ENCODE data around the gene B3GAT3.
A peak's percentile ranks its signal among the peaks of the same experiment; 100 is the strongest.

Gene B3GAT3

DNA sequence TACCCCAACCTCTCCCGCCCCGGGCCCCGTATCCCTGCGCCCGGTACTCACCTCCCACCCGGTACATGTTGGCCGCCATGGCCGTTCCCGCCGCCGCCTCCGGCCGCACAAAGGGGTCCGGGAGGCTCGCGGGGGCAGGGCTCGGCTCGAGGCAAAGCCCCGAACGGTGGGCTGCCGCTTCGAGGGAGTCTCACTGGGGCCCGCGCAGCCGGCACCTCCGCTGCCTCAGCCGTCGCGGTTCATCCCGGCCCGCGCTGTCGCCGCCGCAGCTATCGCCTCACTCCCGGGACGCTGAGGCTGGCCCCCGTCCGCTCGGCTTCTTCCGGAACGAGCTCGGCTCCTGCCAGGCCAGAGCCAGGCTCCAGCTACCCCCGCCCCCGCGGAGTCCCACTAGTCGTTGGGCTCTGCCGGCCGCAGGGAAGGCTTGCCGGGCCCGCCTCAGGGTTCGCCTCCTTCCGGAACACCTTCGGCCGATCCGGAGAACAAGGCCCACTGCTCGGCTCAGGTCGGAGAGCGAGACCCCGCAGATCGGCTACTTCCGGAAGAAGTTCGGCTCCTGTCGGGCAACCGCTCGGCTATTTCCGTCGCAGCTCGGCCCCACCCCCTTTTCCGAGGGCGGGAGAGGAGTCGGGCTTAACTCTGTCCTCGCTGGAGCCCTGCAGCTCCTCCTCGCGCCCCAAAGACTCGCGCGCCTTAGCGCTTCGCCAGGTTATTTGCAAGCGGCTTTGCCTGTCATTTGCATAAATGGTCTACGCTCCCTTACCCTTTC lies 20.2 kb downstream of the B3GAT3 start, which contains the start of gene MTA2 (continued):
- TF ChIP-seq, protein P1, sequence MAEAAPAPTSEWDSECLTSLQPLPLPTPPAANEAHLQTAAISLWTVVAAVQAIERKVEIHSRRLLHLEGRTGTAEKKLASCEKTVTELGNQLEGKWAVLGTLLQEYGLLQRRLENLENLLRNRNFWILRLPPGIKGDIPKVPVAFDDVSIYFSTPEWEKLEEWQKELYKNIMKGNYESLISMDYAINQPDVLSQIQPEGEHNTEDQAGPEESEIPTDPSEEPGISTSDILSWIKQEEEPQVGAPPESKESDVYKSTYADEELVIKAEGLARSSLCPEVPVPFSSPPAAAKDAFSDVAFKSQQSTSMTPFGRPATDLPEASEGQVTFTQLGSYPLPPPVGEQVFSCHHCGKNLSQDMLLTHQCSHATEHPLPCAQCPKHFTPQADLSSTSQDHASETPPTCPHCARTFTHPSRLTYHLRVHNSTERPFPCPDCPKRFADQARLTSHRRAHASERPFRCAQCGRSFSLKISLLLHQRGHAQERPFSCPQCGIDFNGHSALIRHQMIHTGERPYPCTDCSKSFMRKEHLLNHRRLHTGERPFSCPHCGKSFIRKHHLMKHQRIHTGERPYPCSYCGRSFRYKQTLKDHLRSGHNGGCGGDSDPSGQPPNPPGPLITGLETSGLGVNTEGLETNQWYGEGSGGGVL (tag by site-specific recombination; IDR thresholded peaks at IDR 0.05), result no peak
- TF ChIP-seq KLF9 (tag by site-specific recombination; IDR thresholded peaks at IDR 0.05; ENCODE audit: low read depth) (0 out of 2 replicates have a peak, but pooled peaks have one; percentile 47), ZNF2 (tag by site-specific recombination; IDR thresholded peaks at IDR 0.05) (no peak), ZSCAN30 (tag by site-specific recombination; IDR thresholded peaks at IDR 0.05) (0 out of 2 replicates have a peak, but pooled peaks have one; percentile 24), ZNF202 (tag by site-specific recombination; IDR thresholded peaks at IDR 0.05; ENCODE audit: borderline replicate concordance) (no peak), ZNF521 (tag by site-specific recombination; IDR thresholded peaks at IDR 0.05) (no peak), ZFP3 (tag by site-specific recombination; IDR thresholded peaks at IDR 0.05; ENCODE audit: low read depth) (no peak), TRIM28 (IDR thresholded peaks at IDR 0.05; ENCODE audit: borderline replicate concordance, low read length) (no peak), ZNF394 (tag by site-specific recombination; IDR thresholded peaks at IDR 0.05; ENCODE audit: borderline replicate concordance) (0 out of 2 replicates have a peak, but pooled peaks have one; percentile 16), GLIS2 (tag by site-specific recombination; IDR thresholded peaks at IDR 0.05) (peak; percentile 36; the same call in 1 of the 2 replicates), KLF16 (tag by site-specific recombination; IDR thresholded peaks at IDR 0.05) (no peak), ZBTB17 (tag by site-specific recombination; IDR thresholded peaks at IDR 0.05) (no peak), ZIC2 (tag by site-specific recombination; IDR thresholded peaks at IDR 0.05) (no peak), ZNF169 (tag by site-specific recombination; IDR thresholded peaks at IDR 0.05) (no peak), ZFP41 (tag by site-specific recombination; IDR thresholded peaks at IDR 0.05; ENCODE audit: borderline replicate concordance) (no peak), ZNF19 (tag by site-specific recombination; IDR thresholded peaks at IDR 0.05; ENCODE audit: low read depth) (no peak), ZNF514 (tag by site-specific recombination; IDR thresholded peaks at IDR 0.05) (no peak), KLF10 (tag by site-specific recombination; IDR thresholded peaks at IDR 0.05) (0 out of 2 replicates have a peak, but pooled peaks have one; percentile 39), ZNF23 (tag by site-specific recombination; IDR thresholded peaks at IDR 0.05; ENCODE audit: borderline replicate concordance) (no peak), ZNF121 (tag by site-specific recombination; IDR thresholded peaks at IDR 0.05) (no peak), ZNF664 (tag by site-specific recombination; IDR thresholded peaks at IDR 0.05) (no peak), ZNF214 (tag by site-specific recombination; IDR thresholded peaks at IDR 0.05; ENCODE audit: borderline replicate concordance) (no peak), ZNF558 (tag by site-specific recombination; IDR thresholded peaks at IDR 0.05) (no peak), ZNF830 (tag by site-specific recombination; IDR thresholded peaks at IDR 0.05; ENCODE audit: low read depth) (no peak), KLF7 (tag by site-specific recombination; IDR thresholded peaks at IDR 0.05; ENCODE audit: borderline replicate concordance) (no peak), ZFP69B (tag by site-specific recombination; IDR thresholded peaks at IDR 0.05) (no peak), ZNF792 (tag by site-specific recombination; IDR thresholded peaks at IDR 0.05) (no peak), ZNF473 (tag by site-specific recombination; IDR thresholded peaks at IDR 0.05) (no peak)
- TF ChIP-seq, protein P2, sequence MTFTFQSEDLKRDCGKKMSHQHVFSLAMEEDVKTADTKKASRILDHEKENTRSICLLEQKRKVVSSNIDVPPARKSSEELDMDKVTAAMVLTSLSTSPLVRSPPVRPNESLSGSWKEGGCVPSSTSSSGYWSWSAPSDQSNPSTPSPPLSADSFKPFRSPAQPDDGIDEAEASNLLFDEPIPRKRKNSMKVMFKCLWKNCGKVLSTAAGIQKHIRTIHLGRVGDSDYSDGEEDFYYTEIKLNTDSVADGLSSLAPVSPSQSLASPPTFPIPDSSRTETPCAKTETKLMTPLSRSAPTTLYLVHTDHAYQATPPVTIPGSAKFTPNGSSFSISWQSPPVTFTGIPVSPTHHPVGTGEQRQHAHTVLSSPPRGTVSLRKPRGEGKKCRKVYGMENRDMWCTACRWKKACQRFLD (tag by site-specific recombination; IDR thresholded peaks at IDR 0.05), result no peak
- TF ChIP-seq, protein P3, sequence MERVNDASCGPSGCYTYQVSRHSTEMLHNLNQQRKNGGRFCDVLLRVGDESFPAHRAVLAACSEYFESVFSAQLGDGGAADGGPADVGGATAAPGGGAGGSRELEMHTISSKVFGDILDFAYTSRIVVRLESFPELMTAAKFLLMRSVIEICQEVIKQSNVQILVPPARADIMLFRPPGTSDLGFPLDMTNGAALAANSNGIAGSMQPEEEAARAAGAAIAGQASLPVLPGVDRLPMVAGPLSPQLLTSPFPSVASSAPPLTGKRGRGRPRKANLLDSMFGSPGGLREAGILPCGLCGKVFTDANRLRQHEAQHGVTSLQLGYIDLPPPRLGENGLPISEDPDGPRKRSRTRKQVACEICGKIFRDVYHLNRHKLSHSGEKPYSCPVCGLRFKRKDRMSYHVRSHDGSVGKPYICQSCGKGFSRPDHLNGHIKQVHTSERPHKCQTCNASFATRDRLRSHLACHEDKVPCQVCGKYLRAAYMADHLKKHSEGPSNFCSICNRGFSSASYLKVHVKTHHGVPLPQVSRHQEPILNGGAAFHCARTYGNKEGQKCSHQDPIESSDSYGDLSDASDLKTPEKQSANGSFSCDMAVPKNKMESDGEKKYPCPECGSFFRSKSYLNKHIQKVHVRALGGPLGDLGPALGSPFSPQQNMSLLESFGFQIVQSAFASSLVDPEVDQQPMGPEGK (tag by site-specific recombination; IDR thresholded peaks at IDR 0.05), result peak; percentile 56
- TF ChIP-seq, protein P4, sequence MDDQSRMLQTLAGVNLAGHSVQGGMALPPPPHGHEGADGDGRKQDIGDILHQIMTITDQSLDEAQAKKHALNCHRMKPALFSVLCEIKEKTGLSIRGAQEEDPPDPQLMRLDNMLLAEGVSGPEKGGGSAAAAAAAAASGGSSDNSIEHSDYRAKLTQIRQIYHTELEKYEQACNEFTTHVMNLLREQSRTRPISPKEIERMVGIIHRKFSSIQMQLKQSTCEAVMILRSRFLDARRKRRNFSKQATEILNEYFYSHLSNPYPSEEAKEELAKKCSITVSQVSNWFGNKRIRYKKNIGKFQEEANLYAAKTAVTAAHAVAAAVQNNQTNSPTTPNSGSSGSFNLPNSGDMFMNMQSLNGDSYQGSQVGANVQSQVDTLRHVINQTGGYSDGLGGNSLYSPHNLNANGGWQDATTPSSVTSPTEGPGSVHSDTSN (CRISPR knock-in tag; IDR thresholded peaks at IDR 0.05), result no peak
- TF ChIP-seq, protein P5, sequence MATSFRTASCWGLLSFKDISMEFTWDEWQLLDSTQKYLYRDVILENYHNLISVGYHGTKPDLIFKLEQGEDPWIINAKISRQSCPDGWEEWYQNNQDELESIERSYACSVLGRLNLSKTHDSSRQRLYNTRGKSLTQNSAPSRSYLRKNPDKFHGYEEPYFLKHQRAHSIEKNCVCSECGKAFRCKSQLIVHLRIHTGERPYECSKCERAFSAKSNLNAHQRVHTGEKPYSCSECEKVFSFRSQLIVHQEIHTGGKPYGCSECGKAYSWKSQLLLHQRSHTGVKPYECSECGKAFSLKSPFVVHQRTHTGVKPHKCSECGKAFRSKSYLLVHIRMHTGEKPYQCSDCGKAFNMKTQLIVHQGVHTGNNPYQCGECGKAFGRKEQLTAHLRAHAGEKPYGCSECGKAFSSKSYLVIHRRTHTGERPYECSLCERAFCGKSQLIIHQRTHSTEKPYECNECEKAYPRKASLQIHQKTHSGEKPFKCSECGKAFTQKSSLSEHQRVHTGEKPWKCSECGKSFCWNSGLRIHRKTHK (tag by site-specific recombination; IDR thresholded peaks at IDR 0.05), result no peak
